SKM-1 treated with dmso at 0.1 percent for 144 hours (cell line): ENCODE measurements around the gene HDAC9.

Experiments used
- DNase-seq: peaks from one replicate; lab custom pipeline; 2025; ENCODE audit not compliant: unreplicated experiment; lab: John Stamatoyannopoulos, UW

HDAC9 gene

GRCh38 chr7:18552943-18553604 is 57.5 kb downstream of the HDAC9 start:
- DNase-seq: no peak

- DNase-seq: no peak
Observed at GRCh38 chr7:18553605-18554003, 58.1 kb downstream of the HDAC9 start.

GRCh38 chr7:18555120-18555519 is 59.6 kb downstream of the HDAC9 start:
- no peak for DNase-seq

GRCh38 chr7:18555968-18556367 is 60.4 kb downstream of the HDAC9 start:
- DNase-seq: no peak

GRCh38 chr7:18558503-18558902 is 63.0 kb downstream of the HDAC9 start:
- DNase-seq: no peak

GRCh38 chr7:18558910-18559309 is 63.4 kb downstream of the HDAC9 start:
- no peak for DNase-seq

GRCh38 chr7:18559756-18560155 is 64.2 kb downstream of the HDAC9 start:
- DNase-seq: no peak

GRCh38 chr7:18564779-18565178 is 69.2 kb downstream of the HDAC9 start:
- DNase-seq: no peak

GRCh38 chr7:18565337-18565736 is 69.8 kb downstream of the HDAC9 start:
- DNase-seq: no peak

- no peak for DNase-seq
Observed at GRCh38 chr7:18566205-18566604, 70.7 kb downstream of the HDAC9 start.

- peak; percentile 40 for DNase-seq
Observed at GRCh38 chr7:18566829-18567228, 71.3 kb downstream of the HDAC9 start.

GRCh38 chr7:18570441-18570840 is 74.9 kb downstream of the HDAC9 start:
- no peak for DNase-seq

- DNase-seq: no peak
Observed at GRCh38 chr7:18570890-18571478, 75.4 kb downstream of the HDAC9 start.

- DNase-seq: no peak
Observed at GRCh38 chr7:18572154-18572553, 76.6 kb downstream of the HDAC9 start.

- no peak for DNase-seq
Observed at GRCh38 chr7:18572885-18573284, 77.3 kb downstream of the HDAC9 start.

GRCh38 chr7:18573410-18574234 is 78.1 kb downstream of the HDAC9 start:
- DNase-seq: no peak

- DNase-seq: no peak
Observed at GRCh38 chr7:18574235-18574540, 78.6 kb downstream of the HDAC9 start.

GRCh38 chr7:18574676-18575075 is 79.1 kb downstream of the HDAC9 start:
- no peak for DNase-seq

GRCh38 chr7:18575622-18576572 is 80.3 kb downstream of the HDAC9 start:
- no peak for DNase-seq

- DNase-seq: no peak
Observed at GRCh38 chr7:18577096-18577771, 81.7 kb downstream of the HDAC9 start.

GRCh38 chr7:18579698-18580097 is 84.1 kb downstream of the HDAC9 start:
- no peak for DNase-seq
